HUES48 (cell line): ENCODE results near the gene PVRIG.
"Not testable (repeated sequence)": the region's sequence is repeated elsewhere in the genome, so short reads cannot be mapped to it uniquely, and the experiment has no call there.

Experiments used
- H3K27ac ChIP-seq: one replicate; pipeline ENCODE4 v1.7.0; 2013; ENCODE audit warnings: low read depth, low read length, inconsistent platforms
- H3K27me3 ChIP-seq: 2 replicates; pipeline ENCODE4 v1.6.1; 2013; ENCODE audit warnings: mild to moderate bottlenecking, low read length; ENCODE audit not compliant: control insufficient read depth, insufficient read depth
- H3K36me3 ChIP-seq: 2 replicates; pipeline ENCODE4 v1.6.1; 2013; ENCODE audit warnings: low read length; ENCODE audit not compliant: control insufficient read depth, insufficient read depth
- H3K4me1 ChIP-seq: 2 replicates; pipeline ENCODE4 v1.6.1; 2013; ENCODE audit warnings: mild to moderate bottlenecking, low read length; ENCODE audit not compliant: control insufficient read depth, insufficient read depth
- H3K4me3 ChIP-seq: 2 replicates; pipeline ENCODE4 v1.5.1; 2013; ENCODE audit warnings: mild to moderate bottlenecking, low read depth, low read length
- H3K9ac ChIP-seq: 2 replicates; pipeline ENCODE4 v1.6.1; 2013; ENCODE audit warnings: mild to moderate bottlenecking, low read depth, low read length, moderate library complexity
- H3K9me3 ChIP-seq: 2 replicates; pipeline ENCODE4 v1.6.1; 2013; ENCODE audit warnings: low read length; ENCODE audit not compliant: control insufficient read depth, insufficient read depth

PVRIG gene

DNA sequence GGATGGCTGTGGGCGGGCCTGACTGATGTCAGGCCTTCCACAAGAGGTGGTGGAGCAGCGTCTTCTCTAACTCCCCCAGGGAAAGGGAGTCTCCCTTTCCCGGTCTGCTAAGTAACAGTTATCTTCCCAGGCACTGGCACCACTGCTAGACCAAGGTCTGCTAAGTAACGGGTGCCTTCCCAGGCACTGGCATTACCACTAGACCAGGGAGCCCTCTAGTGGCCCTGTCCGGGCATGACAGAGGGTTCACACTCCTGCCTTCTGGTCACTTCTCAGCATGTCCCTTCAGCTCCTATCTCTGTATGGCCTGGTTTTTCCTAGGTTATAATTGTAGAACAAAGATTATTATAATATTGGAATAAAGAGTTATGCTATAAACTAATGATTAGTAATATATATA, 1.8 kb upstream of the PVRIG start:
- H3K9ac ChIP-seq, H3K27me3 ChIP-seq, H3K27ac ChIP-seq, H3K4me1 ChIP-seq, H3K4me3 ChIP-seq, H3K9me3 ChIP-seq: not testable (repeated sequence)
- peaks cover 13% of the 10 kb centered on the region; the same call in 1 of the 2 replicates for H3K36me3 ChIP-seq

DNA sequence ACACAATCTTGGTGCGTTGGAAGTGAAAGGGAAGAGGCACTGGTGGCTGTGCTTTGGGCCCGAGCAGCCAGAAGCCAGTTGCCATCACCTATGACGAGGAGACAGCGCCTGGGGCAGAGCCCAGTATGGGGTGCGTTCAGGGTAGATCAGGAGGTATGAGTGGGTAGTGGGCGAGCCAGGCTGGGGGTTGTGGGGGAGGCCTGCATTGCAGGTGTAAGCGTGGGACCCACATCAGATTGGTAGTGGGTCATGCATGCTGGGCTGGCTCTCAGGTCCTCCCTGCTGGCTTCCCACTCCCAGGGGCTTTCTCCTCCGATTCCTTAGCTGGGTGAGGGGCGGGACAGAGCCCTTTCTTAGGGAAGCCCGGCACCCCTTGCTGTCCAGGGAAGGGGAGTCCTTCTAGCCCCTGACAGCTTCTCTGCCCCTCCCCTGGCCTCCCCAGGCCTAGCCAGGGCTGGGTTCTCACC, 445 bp upstream of the PVRIG start:
- Histone ChIP-seq H3K4me1 (no peaks in the 10 kb centered on the region), H3K4me3 (no peak overlapping the region), H3K9ac (no peak overlapping the region), H3K27me3 (no peaks in the 10 kb centered on the region; the same call in 1 of the 2 replicates), H3K36me3 (peaks cover 16% of the 10 kb centered on the region; the same call in 1 of the 2 replicates), H3K27ac (no peak overlapping the region), H3K9me3 (no peaks in the 10 kb centered on the region)

DNA sequence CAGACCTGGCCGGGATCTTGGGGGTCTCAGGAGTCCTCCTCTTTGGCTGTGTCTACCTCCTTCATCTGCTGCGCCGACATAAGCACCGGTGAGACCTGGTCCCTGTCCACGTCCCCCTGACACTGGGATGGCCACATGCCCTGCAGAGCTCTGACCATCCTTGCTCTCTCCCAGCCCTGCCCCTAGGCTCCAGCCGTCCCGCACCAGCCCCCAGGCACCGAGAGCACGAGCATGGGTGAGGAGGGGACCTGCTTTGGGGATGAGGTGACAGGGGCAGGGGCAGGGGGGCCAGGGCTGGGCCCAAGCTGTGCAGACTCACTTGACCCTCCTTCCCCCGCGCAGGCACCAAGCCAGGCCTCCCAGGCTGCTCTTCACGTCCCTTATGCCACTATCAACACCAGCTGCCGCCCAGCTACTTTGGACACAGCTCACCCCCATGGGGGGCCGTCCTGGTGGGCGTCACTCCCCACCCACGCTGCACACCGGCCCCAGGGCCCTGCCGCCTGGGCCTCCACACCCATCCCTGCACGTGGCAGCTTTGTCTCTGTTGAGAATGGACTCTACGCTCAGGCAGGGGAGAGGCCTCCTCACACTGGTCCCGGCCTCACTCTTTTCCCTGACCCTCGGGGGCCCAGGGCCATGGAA, 959 bp downstream of the PVRIG start:
- Histone ChIP-seq H3K27ac (no peak overlapping the region), H3K9ac (no peak overlapping the region), H3K27me3 (no peaks in the 10 kb centered on the region; the same call in 1 of the 2 replicates), H3K4me3 (no peak overlapping the region), H3K9me3 (no peaks in the 10 kb centered on the region), H3K4me1 (no peaks in the 10 kb centered on the region), H3K36me3 (peaks cover 16% of the 10 kb centered on the region; the same call in 1 of the 2 replicates)

GRCh38 chr7:100221231-100221718, 1.5 kb downstream of the PVRIG start:
- Histone ChIP-seq H3K9ac (no peak overlapping the region), H3K9me3 (no peaks in the 10 kb centered on the region), H3K27ac (no peak overlapping the region)

GRCh38 chr7:100221767-100222444, 2.2 kb downstream of the PVRIG start:
- no peaks in the 10 kb centered on the region for H3K4me1 ChIP-seq
- no peaks in the 10 kb centered on the region for H3K9me3 ChIP-seq
- H3K27ac ChIP-seq = no peak overlapping the region
- H3K4me3 ChIP-seq = no peak overlapping the region
- peaks cover 16% of the 10 kb centered on the region; the same call in 1 of the 2 replicates for H3K36me3 ChIP-seq
- no peaks in the 10 kb centered on the region for H3K27me3 ChIP-seq
- H3K9ac ChIP-seq = no peak overlapping the region

More at GRCh38 chr7:100221231-100221718, 1.5 kb downstream of the PVRIG start:
- no peaks in the 10 kb centered on the region for H3K4me1 ChIP-seq
- peaks cover 16% of the 10 kb centered on the region; the same call in 1 of the 2 replicates for H3K36me3 ChIP-seq
- no peak overlapping the region for H3K4me3 ChIP-seq
- no peaks in the 10 kb centered on the region for H3K27me3 ChIP-seq

GRCh38 chr7:100222445-100223132, 2.8 kb downstream of the PVRIG start:
- no peaks in the 10 kb centered on the region for H3K4me1 ChIP-seq
- peaks cover 16% of the 10 kb centered on the region; the same call in 1 of the 2 replicates for H3K36me3 ChIP-seq
- no peaks in the 10 kb centered on the region for H3K9me3 ChIP-seq
- H3K9ac ChIP-seq = no peak overlapping the region
- no peak overlapping the region for H3K27ac ChIP-seq
- no peak overlapping the region for H3K4me3 ChIP-seq
- no peaks in the 10 kb centered on the region for H3K27me3 ChIP-seq

GRCh38 chr7:100223376-100223927, 3.7 kb downstream of the PVRIG start:
- H3K4me1 ChIP-seq, H3K4me3 ChIP-seq: not testable (repeated sequence)
- H3K36me3 ChIP-seq = peaks cover 16% of the 10 kb centered on the region; the same call in 1 of the 2 replicates

DNA sequence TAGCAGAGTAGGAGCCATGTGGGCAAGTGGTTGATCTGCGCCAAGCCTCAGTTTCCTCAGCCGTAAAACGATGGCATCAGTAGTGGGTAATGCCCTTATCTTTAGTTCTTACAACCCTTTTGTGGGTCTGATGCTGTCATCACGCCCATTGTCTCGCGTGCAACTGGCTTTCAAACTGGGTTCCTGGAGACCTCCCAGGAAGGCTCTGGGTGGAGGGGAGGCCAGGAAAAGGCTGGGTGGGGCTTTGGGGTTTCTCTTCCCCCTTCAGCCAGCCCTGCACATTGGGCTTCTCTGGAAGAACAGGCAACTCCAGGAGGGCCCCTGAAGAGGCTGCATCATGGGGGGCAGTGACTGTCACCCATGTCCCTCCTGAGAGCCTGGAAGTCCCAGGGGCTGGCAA, 5.1 kb downstream of the PVRIG start:
- not testable (repeated sequence) for H3K9ac ChIP-seq, H3K4me3 ChIP-seq, H3K27me3 ChIP-seq, H3K27ac ChIP-seq, H3K9me3 ChIP-seq, H3K4me1 ChIP-seq
- H3K36me3 ChIP-seq = peaks cover 16% of the 10 kb centered on the region; the same call in 1 of the 2 replicates

More at GRCh38 chr7:100223376-100223927, 3.7 kb downstream of the PVRIG start:
- not testable (repeated sequence) for H3K9ac ChIP-seq, H3K9me3 ChIP-seq, H3K27me3 ChIP-seq, H3K27ac ChIP-seq

- H3K9ac ChIP-seq, H3K9me3 ChIP-seq, H3K36me3 ChIP-seq, H3K27me3 ChIP-seq, H3K27ac ChIP-seq, H3K4me3 ChIP-seq, H3K4me1 ChIP-seq: not testable (repeated sequence)
Measured at GRCh38 chr7:100234660-100235317, 15.0 kb downstream of the PVRIG start.

GRCh38 chr7:100239975-100240374, 20.2 kb downstream of the PVRIG start:
- H3K27ac ChIP-seq, H3K9me3 ChIP-seq, H3K4me3 ChIP-seq, H3K9ac ChIP-seq, H3K4me1 ChIP-seq, H3K36me3 ChIP-seq, H3K27me3 ChIP-seq: not testable (repeated sequence)
